ENCODE data around the gene CFAP46.
"Not testable (repeated sequence)": the region's sequence is repeated elsewhere in the genome, so short reads cannot be mapped to it uniquely, and the experiment has no call there.

Gene CFAP46

GRCh38 chr10:132927824-132928223 is 14.5 kb downstream of the CFAP46 start:
- FAIRE-seq (no peak), DNase-seq (ENCODE audit: insufficient read length, low spot score) (no peak)

DNA sequence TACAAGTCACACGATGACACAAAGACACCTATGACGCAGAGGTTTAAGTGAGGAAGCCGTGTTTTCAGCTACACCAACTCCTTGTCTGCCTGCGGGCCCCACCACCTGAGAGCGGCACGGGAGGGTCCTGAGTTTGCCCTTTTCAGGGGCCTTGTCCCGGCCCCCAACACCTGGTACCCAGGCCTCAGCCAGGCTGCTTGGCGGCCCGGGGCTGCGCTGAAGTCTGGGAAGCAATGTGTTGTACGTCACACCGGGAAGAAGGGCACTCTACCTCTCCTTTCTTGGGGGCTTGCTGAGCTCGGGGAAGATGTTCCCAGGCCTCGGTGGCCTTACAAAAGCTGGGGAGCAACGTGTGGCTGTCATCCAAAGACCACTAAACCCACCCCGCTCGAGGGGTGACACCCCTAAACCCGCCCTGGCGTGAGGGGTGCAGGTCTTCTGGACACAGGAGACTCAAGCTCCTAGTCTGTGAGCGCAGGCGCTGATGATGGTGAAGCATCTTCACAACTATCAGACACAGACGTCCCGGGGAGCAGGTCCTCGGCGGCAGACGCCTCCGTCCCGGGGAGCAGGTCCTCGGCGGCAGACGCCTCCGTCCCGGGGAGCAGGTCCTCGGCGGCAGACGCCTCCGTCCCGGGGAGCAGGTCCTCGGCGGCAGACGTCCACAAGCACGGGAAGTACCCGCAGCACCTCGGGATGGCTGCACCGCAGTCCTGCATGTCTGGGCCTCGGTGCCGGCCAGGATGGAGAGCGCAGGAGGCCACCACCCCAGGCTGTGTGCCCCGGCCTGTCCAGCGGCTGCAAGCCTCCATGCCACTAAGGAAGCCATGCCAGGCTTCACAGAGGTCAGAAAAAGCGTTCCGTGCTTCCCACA is 15.4 kb downstream of the CFAP46 start:
- no peak for DNase-seq (ENCODE audit: insufficient read length, low spot score)
- no peak for TF ChIP-seq CTCF (IDR thresholded peaks at IDR 0.05; ENCODE audit: insufficient read depth, missing control alignments)
- FAIRE-seq = no peak

More at GRCh38 chr10:132927824-132928223, 14.5 kb downstream of the CFAP46 start:
- no peak for TF ChIP-seq CTCF (IDR thresholded peaks at IDR 0.05; ENCODE audit: insufficient read depth, missing control alignments)

DNA sequence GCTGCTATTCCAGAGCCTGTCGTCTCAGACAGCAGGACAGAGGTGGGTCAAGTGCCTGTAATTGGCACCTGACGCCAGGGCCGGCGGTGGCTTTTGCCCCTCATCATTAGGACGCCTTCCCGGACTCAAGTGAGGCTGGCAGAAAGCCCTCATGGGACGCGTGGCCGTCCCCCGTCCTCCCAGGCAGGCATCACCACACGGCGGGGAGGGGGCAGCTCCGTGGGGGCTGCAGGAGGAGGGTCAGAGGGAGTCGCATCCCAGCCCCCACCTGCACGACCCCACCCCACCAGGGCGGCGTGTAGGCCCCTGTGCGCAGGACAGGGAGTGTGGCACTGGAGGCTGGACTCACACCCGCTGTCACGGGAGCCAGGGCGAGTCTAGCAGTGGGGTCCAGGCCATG is 16.3 kb downstream of the CFAP46 start:
- no peak for DNase-seq (ENCODE audit: insufficient read length, low spot score)
- FAIRE-seq = no peak
- TF ChIP-seq CTCF (IDR thresholded peaks at IDR 0.05; ENCODE audit: insufficient read depth, missing control alignments) = no peak

DNA sequence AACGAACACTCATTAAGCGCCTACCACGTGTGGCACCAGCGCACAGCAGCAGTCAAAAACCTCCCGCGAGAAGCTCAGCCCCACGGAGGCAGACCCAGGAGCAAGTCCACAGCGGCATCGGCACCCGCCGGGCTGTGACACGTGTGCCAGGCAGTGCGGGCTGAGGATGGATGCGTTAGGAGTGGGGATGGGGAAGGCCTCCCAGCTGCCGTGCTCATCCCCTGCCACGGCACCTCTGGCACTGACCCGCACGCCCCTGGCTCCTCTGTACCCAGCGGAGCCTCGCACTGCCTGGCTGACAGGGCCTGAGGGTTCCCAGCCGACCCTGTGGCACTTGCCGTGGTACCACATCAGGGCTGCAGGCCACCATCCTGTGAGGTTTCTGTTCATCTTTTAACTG is 16.8 kb downstream of the CFAP46 start:
- DNase-seq (ENCODE audit: insufficient read length, low spot score) (no peak), FAIRE-seq (no peak)
- no peak for TF ChIP-seq CTCF (IDR thresholded peaks at IDR 0.05; ENCODE audit: insufficient read depth, missing control alignments)

- DNase-seq (ENCODE audit: insufficient read length, low spot score) (no peak), FAIRE-seq (no peak)
- no peak for TF ChIP-seq CTCF (IDR thresholded peaks at IDR 0.05; ENCODE audit: insufficient read depth, missing control alignments)
Measured at GRCh38 chr10:132925071-132925561, 17.3 kb downstream of the CFAP46 start.

DNA sequence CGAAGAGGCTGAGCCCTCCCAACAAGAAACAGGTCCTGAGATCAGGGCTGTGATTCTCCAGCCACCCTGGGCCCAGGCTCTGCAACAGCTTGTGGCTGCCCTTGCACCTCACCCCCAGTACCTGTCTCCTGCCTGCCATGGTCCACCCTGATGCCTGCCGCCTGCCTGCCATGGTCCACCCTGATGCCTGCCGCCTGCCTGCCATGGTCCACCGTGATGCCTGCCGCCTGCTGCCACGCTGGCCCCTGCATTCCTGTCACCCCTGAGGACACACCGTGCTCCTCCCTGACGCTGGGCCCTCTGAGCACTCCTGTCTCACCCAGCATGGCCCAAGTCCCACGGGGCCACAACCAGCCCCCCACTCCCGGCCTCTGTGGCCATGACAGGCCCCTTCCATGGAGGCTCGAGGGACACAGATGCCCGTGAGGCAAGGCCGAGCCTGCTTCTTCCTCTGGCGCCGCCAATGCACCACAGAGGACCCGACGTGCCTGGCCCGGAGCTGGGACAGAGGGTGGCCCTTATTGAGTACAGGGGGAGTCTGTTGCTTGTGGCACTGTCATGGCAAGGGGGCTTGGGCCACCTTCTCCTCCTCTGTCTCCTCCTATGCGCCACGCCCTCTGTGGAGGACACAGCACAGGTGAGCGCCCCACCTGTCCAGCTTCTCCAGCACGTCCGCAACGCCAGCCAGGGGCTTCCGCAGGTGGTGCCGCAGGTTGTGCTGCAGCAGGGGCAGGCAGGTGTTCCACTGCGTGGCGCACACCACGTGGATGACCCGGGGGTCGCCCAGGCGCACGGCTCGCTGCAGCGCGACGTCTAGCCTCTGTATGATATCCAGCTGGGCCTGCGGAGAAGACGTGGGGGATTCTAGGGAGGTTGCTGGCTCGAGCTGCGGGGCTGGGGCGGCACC is 18.1 kb downstream of the CFAP46 start:
- DNase-seq (ENCODE audit: insufficient read length, low spot score) (no peak), FAIRE-seq (no peak)
- TF ChIP-seq CTCF (IDR thresholded peaks at IDR 0.05; ENCODE audit: insufficient read depth, missing control alignments) = no peak

GRCh38 chr10:132923384-132923783 is 19.0 kb downstream of the CFAP46 start:
- not testable (repeated sequence) for FAIRE-seq; DNase-seq (ENCODE audit: insufficient read length, low spot score)

Data from D721Med (cell line).